ENCODE measurements around the gene RFT1. TPM values are rescaled to one million over a fixed set of nuclear protein-coding genes. Genes with fewer than 3 reads are reported as not detected.

The RFT1 gene
- total and polyA plus RNA-seq, 9 donors, result 8.3 to 23.6 (median 17.8) TPM

DNA sequence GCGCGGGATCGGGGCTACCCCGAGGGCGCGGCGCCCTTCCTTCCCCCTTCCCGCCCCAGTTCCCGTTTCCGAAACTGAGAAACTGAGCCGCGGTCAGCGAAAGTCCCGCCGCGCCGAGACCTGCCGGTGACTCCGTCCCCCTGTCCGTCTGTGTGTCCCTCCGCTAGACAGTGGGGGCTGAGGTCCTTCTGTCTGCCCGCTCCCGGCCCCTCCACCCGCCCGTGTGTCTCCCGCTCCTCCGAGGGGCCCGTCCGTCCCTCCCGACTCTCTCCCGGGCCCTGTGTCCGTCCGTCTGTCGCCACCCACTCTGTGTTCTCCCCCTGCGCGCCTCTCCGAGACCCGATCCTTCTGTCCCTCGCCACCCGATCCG, 31.2 kb upstream of the RFT1 start:
- TF ChIP-seq, protein P1, sequence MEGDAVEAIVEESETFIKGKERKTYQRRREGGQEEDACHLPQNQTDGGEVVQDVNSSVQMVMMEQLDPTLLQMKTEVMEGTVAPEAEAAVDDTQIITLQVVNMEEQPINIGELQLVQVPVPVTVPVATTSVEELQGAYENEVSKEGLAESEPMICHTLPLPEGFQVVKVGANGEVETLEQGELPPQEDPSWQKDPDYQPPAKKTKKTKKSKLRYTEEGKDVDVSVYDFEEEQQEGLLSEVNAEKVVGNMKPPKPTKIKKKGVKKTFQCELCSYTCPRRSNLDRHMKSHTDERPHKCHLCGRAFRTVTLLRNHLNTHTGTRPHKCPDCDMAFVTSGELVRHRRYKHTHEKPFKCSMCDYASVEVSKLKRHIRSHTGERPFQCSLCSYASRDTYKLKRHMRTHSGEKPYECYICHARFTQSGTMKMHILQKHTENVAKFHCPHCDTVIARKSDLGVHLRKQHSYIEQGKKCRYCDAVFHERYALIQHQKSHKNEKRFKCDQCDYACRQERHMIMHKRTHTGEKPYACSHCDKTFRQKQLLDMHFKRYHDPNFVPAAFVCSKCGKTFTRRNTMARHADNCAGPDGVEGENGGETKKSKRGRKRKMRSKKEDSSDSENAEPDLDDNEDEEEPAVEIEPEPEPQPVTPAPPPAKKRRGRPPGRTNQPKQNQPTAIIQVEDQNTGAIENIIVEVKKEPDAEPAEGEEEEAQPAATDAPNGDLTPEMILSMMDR (IDR thresholded peaks at IDR 0.05), result no peak
- no peak for TF ChIP-seq POLR2A (IDR thresholded peaks at IDR 0.05)
- TF ChIP-seq EP300 (IDR thresholded peaks at IDR 0.05), result no peak
- DNase-seq, result peak in 1 of 5 donors; percentile 33
- Histone ChIP-seq H3K27me3 (no peaks in the 10 kb centered on the region), H3K4me1 (ENCODE audit: insufficient read depth) (peaks cover 10% of the 10 kb centered on the region), H3K9me3 (no peaks in the 10 kb centered on the region), H3K4me3 (peak overlapping the region; percentile 86), H3K27ac (peak overlapping the region; percentile 68 to 84), H3K36me3 (no peaks in the 10 kb centered on the region)
- 1% methylated on average over 32 to 41 of the region's 41 CpGs for WGBS, 3 donors
- intact Hi-C loops (cut with DNase I), result no loop called here

DNA sequence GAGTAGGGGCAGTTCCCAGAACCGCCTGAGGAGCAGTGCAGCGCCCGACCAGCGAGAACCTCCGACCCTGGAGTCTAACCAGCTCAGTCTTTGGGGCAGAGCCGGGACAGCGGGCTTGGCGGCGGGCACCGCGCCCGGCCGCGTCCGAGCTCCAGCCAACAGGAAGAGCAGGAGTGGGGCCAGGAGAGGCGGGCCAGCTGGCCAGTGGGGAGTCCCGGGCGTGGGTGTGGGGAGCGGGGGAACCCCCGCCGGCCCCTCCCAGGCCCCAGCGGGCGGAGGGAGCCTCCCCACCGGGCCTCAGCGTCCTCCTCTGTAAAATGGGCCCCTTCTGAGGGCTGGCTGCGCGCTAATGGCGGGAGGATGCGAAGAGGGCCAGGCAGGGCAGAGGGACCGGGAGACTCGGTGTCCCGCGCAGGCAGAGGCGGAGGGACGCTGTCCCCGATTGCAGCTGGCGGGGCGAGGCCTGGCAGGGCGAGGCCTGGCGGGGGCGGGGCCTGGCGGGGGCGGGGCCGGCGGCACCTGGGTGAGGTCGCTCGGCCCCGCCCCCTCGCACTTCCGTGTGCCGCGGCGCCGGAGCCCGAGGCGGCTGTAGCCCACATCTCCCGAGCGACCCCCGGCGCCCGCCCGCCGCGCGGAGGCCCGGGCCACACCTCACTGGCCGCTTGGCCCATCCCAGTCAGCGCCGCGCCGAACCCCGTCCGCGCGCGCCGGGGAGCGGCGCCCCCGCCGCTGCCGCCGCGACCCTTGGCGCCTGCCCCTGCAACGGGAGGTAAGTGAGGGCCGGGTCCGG, 30.6 kb upstream of the RFT1 start, which contains the start of gene PRKCD:
PRKCD (plus strand) TSS at position 550 of the 790 bp plus-strand sequence. CDS start 17,214 bp downstream, outside the sequence.
- Histone ChIP-seq H3K4me1 (ENCODE audit: insufficient read depth) (peaks cover 10% of the 10 kb centered on the region), H3K27ac (peak within 1 kb of the TSS; percentile 68 to 84), H3K36me3 (no peaks in the 10 kb centered on the region), H3K9me3 (no peaks in the 10 kb centered on the region), H3K27me3 (no peaks in the 10 kb centered on the region), H3K4me3 (peak within 1 kb of the TSS; percentile 86)
- intact Hi-C loops (cut with DNase I), result no loop called here
- WGBS, 3 donors, result 0 to 1% (median 0%) methylated on average over 52 to 88 of the region's 88 CpGs
- TF ChIP-seq, protein P1 (IDR thresholded peaks at IDR 0.05), result peak in 2 of 3 donors; percentile 1 to 14
- TF ChIP-seq EP300 (IDR thresholded peaks at IDR 0.05) (no peak), POLR2A (IDR thresholded peaks at IDR 0.05) (peak; percentile 26)
- DNase-seq, result peak; percentile 81 to 91 (median 89)

DNA sequence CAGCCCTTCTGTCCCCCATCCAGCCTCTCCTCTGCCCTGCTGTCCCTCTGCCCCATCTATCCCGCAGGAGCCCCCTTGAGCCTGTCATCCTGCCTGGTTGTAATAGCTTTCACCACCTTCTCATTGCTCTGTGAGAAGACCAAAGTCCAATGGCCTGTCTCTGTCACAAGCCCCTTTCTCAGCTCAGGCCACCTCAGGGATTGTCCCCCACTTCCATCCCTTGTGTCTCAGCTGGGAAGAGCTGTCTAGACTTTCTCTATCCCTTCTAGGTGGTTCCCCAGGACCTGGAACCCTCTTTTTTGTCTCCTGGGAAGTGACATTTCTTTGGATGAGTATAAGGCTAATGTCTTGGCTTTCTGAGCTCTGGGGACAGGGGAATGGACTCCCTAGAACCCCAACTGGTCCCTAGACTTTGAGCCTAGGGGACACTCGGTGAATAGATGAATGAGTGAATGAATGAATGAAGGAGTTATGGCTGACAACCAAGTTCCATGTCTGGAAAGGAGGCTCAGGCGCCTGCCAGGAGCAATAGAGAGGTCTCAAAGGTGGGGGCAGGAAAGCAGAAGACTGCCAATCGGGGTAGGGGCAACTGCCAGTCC, 29.9 kb upstream of the RFT1 start:
- TF ChIP-seq, protein P1 (IDR thresholded peaks at IDR 0.05), result peak in 1 of 3 donors; percentile 50
- TF ChIP-seq POLR2A (IDR thresholded peaks at IDR 0.05), result no peak
- H3K9me3 ChIP-seq, result no peaks in the 10 kb centered on the region
- peak overlapping the region in 1 of 2 donors; percentile 84 for H3K27ac ChIP-seq
- H3K27me3 ChIP-seq, result no peaks in the 10 kb centered on the region
- peaks cover 10% of the 10 kb centered on the region for H3K4me1 ChIP-seq (ENCODE audit: insufficient read depth)
- no peaks in the 10 kb centered on the region for H3K36me3 ChIP-seq
- DNase-seq, result no peak
- intact Hi-C loops (cut with DNase I), result no loop called here
- H3K4me3 ChIP-seq, result peak overlapping the region; percentile 86
- 33 to 40% (median 37%) methylated on average over 4 of the region's 4 CpGs for WGBS, 3 donors

DNA sequence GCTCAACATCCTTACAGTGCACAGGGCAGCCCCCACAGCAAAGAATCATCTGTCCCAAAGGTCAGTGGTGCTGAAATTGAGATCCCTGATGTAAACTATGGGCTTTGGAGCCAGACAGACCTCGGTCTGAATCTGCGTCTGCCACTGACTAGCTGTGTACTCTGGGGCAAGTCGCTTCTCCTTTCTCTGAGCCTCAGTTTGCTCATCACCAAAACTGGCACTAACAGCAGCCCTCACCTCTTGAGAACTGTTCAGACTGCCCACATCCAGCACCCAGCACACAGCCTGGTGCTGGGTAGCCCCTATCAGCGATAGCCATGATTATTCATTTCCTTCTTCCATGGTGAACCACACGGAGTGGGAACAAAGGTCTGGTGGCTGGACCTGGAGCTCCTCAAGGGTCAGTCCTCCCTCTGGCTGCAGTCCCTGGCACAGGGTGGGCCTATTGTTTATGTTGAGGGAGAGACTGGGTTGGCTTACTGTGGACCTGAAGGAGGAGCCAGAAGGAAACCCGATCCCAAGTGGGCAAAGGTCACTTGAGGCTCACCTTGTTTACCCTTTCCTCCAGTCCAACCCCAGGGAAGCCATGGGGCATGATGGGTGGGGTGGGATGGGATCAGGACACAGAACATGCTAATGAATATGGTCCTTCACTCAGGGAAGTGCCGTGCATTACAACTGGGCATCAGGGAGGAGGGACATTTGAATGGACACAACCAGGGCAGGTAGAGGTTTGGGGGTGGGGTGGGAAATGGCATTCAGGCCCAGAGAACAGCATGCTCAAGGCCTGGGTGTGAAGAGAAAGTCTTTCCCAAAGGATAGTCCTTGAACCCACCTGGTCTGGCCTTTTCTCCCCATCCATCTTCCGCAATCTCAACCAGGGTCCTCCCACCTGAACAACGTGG, 29.2 kb upstream of the RFT1 start:
- no peak for DNase-seq
- no peaks in the 10 kb centered on the region for H3K27me3 ChIP-seq
- no peak overlapping the region for H3K4me3 ChIP-seq
- intact Hi-C loops (cut with DNase I), result no loop called here
- no peak overlapping the region for H3K27ac ChIP-seq
- H3K36me3 ChIP-seq, result no peaks in the 10 kb centered on the region
- WGBS, 3 donors, result 59 to 65% (median 59%) methylated on average over 9 of the region's 9 CpGs
- no peaks in the 10 kb centered on the region for H3K9me3 ChIP-seq
- peaks cover 10% of the 10 kb centered on the region for H3K4me1 ChIP-seq (ENCODE audit: insufficient read depth)
- TF ChIP-seq EP300 (IDR thresholded peaks at IDR 0.05), result no peak
- no peak for TF ChIP-seq POLR2A (IDR thresholded peaks at IDR 0.05)
- TF ChIP-seq, protein P1 (IDR thresholded peaks at IDR 0.05), result no peak

Measured in ovary (tissue), 9 donors.